ENCODE measurements around the gene CCDC178. TPM values are rescaled to one million over a fixed set of nuclear protein-coding genes. Genes with fewer than 3 reads are reported as not detected.
A peak's percentile ranks its signal among the peaks of the same experiment; 100 is the strongest.

Gene CCDC178
- total and polyA plus RNA-seq, 2 of the 4 experiments (the other 2 are of a cell fraction): not detected

DNA sequence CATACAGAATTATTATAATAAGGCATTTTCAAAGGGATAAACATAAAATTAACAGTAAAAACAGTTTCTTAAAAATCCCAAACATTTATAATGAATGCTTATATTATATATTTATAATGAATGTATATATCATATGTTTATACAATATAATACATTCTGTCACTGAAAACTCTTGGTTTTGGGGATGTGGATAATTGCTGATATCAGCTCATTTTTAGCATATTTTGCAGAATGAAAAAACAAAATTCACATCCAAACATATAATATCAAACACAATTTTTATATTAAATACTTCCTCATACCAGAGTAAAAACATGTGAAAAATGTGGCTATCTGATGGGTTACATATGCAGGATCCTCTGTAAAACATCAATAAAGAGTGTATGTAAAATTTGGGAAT lies 465.0 kb downstream of the CCDC178 start:
- Histone ChIP-seq H2BK120ac (ENCODE audit: low read depth, low read length) (no peak overlapping the region), H3K9me1 (ENCODE audit: insufficient read depth, low read length) (no peaks in the 10 kb centered on the region), H3K4me2 (ENCODE audit: low read depth, low read length) (no peak overlapping the region), H3K36me3 (ENCODE audit: control insufficient read depth, insufficient read depth, low read length) (no peaks in the 10 kb centered on the region), H3K4me3 (ENCODE audit: insufficient read depth, low read depth, low read length) (no peak overlapping the region), H3K23ac (ENCODE audit: low read depth, low read length) (no peak overlapping the region), H2BK15ac (ENCODE audit: low read depth, low read length) (no peak overlapping the region), H3K18ac (ENCODE audit: low read depth, low read length) (no peak overlapping the region), H4K5ac (ENCODE audit: low read depth, low read length) (no peak overlapping the region), H3K9ac (ENCODE audit: low read depth, low read length) (no peak overlapping the region), H2AFZ (replicated peaks; ENCODE audit: low read length, poor library complexity) (no peak overlapping the region), H3K27ac (ENCODE audit: insufficient read depth, low read length) (no peak overlapping the region), H3K9me3 (ENCODE audit: control insufficient read depth, insufficient read depth, low read length) (no peaks in the 10 kb centered on the region), H3K79me1 (ENCODE audit: low read depth in 1 of 2, low read length in 2 of 2) (no peaks in the 10 kb centered on the region), H3K14ac (replicated peaks; ENCODE audit: low read depth, low read length) (no peak overlapping the region), H2BK5ac (ENCODE audit: low read depth, low read length, poor library complexity, severe bottlenecking) (no peak overlapping the region), H2AK9ac (replicated peaks; ENCODE audit: low read depth, low read length, poor library complexity) (no peak overlapping the region), H3K4me1 (ENCODE audit: control insufficient read depth, insufficient read depth, low read length) (no peaks in the 10 kb centered on the region), H3K27me3 (ENCODE audit: control insufficient read depth, insufficient read depth, low read length) (no peaks in the 10 kb centered on the region), H4K20me1 (ENCODE audit: insufficient read depth, low read length) (no peaks in the 10 kb centered on the region), H4K91ac (ENCODE audit: insufficient read depth, low read depth, low read length) (no peak overlapping the region), H4K8ac (ENCODE audit: low read depth in 2 of 2, low read length in 2 of 2) (no peak overlapping the region), H2AK5ac (ENCODE audit: low read depth, low read length) (no peak overlapping the region), H3K4ac (ENCODE audit: low read depth, low read length) (no peak overlapping the region), H3K56ac (ENCODE audit: extremely low read depth, insufficient read depth, low read length) (no peak overlapping the region), H2BK20ac (ENCODE audit: low read depth, low read length) (no peak overlapping the region)
- dilution Hi-C loops (cut with HindIII; ENCODE audit: low sequenced_read_pairs, unreplicated experiment): no loop called here
- CTCF ChIA-PET: no interaction called here
- DNase-seq (no peak), ATAC-seq (ENCODE audit: low read depth) (no peak)
- POLR2A ChIA-PET (ENCODE audit: unreplicated experiment): no interaction called here
- TF ChIP-seq CTCF (conservative IDR thresholded peaks at IDR 0.05; ENCODE audit: low read depth, low read length) (no peak), CEBPB (IDR thresholded peaks at IDR 0.05; ENCODE audit: low read depth, low read length) (no peak), MAFK (IDR thresholded peaks at IDR 0.05; ENCODE audit: low read depth, low read length) (peak; percentile 76), RAD21 (IDR thresholded peaks at IDR 0.05; ENCODE audit: low read length) (no peak)
- BruUV-seq (replicated peaks): no TSS peak
- intact Hi-C loops (cut with micrococcal nuclease): no loop called here
- in situ Hi-C loops (cut with MboI; ENCODE audit: low sequenced_read_pairs): no loop called here
